GM21786 (cell line): ENCODE results near the gene NUAK2.
A peak's percentile ranks its signal among the peaks of the same experiment; 100 is the strongest.
"Not testable (repeated sequence)": the region's sequence is repeated elsewhere in the genome, so short reads cannot be mapped to it uniquely, and the experiment has no call there.

ENCODE experiments used
- ATAC-seq: cut with Tn5 transposase; IDR thresholded peaks from one replicate; pipeline ENCODE4 v1.9.1; 2021; ENCODE audit not compliant: unreplicated experiment

NUAK2 gene

DNA sequence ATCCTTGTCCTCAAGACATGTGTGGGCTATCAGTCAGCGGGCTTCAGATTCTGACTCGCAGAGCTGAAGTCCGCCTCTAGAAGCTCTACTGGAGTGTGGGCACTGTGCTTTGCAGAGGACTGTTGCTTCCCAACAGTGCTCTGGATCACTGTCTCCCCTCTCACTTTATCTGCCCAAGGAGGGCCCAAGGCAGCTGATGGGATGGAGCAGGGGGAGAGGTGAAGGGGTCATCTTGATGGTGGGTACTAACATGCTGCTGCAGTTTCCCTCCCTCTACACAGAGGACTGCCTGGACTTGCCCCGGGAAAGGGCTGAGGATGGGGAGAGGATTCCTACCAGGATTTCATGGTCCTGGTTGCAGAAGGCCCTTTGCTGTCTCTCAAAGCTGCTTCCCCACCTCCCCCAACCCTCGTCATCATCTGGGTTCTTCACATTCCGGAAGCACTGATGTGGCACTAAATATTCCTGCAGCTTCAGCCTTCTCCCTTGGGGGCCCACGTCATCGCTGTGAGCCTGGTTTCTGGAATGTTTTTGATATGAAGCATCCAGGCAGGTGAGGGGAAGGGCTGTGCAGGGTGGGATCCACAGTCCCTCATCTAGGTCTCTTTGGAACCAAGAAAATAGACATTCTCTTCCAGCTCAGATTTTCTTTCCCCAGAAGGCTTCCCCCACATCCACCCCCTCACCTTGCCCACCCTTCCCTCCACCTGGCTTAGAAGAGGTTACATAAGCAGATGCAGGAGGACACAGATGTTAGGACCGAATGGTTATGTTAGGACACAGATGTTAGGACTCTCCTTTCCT is 23.2 kb downstream of the NUAK2 start:
- no peak for ATAC-seq

DNA sequence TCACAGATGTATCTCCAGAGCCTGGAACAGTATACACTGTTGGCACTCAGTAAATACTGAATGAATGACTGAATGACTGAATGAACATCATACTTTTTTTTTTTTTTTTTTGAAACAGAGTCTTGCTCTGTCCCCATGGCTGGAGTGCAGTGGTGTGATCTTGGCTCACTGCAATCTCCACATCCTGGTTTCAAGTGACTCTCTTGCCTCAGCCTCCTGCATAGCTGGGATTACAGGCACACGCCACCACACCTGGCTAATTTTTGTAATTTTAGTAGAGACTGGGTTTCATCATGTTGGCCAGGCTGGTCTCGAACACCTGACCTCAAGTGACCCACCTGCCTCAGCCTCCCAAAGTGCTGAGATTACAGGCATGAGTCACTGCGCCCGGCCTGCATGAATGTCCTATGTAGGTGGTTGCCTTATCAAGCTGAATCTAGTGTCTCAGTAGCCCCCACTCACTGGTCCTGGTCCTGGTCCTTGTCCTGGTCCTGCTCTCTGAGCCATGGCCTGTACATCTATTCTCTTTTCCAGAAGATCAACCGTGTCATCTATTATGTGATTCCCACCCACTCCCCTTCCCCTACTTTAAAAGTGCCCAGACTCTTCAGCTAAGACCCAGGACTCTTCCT is 23.9 kb downstream of the NUAK2 start:
- ATAC-seq = not testable (repeated sequence)

GRCh38 chr1:205296154-205296553 is 25.4 kb downstream of the NUAK2 start:
- no peak for ATAC-seq

GRCh38 chr1:205294934-205295333 is 26.6 kb downstream of the NUAK2 start:
- ATAC-seq = no peak

DNA sequence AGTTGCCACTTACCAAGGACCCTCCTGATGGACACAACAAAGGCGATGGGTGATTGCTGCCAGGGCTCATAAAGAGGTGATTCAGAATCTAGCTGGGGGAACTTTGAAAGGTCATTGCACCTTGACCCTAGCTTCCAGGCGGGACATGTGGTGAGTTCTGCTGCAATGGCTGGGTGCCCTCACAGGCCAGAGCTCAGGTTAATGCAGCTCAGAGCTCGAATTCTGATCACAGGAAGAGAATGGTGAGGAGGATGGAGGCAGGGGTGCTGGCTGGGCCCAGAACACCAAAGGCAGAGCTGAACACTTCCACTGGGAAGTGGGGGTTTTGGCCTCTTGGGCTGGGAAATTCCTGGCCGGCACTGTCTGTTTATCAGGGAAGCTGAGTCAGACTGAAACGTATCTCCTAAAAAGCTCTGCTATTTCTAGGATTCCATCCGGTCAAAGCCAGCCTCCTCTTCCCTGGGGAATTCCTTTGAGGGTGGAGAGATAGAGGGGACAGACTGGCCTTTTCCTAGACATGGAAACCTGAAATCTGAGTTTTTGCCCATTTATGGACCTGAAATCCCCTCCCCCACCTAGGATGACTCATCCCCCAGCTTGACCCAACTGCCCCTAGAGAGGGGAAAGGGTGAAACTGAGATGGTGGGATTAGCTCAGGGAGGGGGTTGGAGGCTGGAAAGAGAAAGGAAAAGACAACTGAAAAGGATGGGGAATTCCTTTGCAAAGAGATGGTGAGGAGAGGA is 27.2 kb downstream of the NUAK2 start:
- no peak for ATAC-seq

- no peak for ATAC-seq
Measured at GRCh38 chr1:205293350-205294074, 28.0 kb downstream of the NUAK2 start.

- ATAC-seq = no peak
Measured at GRCh38 chr1:205291596-205291995, 29.9 kb downstream of the NUAK2 start.

DNA sequence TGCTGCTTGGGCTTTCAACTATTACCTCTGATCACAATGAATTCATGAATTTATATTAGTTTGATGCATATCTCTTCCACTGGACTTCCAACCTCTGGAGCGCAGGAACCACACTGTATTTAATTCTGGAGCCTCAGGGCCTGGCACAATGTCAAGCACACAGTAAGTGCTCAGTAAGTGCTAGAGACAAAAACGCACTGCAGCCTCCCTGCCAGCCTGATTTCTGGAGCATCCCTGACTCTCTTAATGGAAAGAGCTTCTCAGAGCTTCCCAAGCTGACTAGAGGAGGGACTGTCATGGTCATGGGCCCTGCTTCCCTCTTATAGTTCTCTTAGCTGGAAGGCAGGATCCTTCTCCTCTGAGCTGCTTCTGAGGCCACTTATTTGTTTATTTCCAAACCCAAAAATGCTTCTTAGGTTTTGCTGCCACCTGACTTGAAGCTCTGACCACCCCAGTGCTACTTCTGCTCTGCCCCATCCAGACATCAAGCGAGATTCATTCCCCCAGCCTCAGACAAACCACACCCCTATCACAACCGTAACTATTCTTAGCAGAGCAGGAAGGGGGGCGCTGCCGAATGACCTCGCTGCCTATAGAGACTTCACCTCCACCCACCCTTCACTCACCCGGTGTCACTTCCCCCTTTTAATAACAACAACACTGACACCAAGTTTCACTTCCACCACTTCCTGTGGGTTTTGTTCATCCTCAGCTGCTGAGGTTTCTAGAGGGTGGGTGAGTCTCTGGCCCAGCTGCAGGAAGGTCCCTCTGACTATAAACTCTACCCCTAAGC is 33.6 kb downstream of the NUAK2 start:
- peak; percentile 79 for ATAC-seq

DNA sequence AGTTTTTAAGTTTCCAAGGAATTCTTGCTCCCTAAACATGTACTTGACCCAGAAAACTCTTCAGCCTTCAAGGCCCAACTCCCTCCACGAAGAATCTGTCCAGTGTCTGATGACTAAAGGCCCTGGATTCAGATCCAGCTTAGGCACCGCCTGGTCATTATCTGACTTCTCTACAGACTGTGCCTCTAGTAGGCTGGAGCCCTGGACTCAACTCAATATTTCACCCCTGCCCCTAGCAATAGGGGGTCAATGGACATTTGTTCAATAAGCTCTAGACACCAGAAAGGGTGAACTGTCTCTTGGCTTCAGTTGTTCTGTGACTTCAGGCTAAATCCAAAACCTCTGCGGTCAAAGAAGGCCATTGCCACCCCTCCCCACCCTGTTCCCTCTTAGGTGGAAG is 34.5 kb downstream of the NUAK2 start:
- ATAC-seq = no peak

- ATAC-seq = peak; percentile 31
Measured at GRCh38 chr1:205286335-205286950, 35.1 kb downstream of the NUAK2 start.

- peak; percentile 33 for ATAC-seq
Measured at GRCh38 chr1:205285381-205286101, 36.0 kb downstream of the NUAK2 start.

- ATAC-seq = no peak
Measured at GRCh38 chr1:205284420-205285144, 37.0 kb downstream of the NUAK2 start.

- ATAC-seq = no peak
Measured at GRCh38 chr1:205283270-205284147, 38.0 kb downstream of the NUAK2 start.

GRCh38 chr1:205280666-205281395 is 40.7 kb downstream of the NUAK2 start:
- not testable (repeated sequence) for ATAC-seq

GRCh38 chr1:205279986-205280385 is 41.6 kb downstream of the NUAK2 start:
- ATAC-seq = no peak

GRCh38 chr1:205276689-205277065 is 44.9 kb downstream of the NUAK2 start:
- no peak for ATAC-seq
